Measurements from ENCODE around the gene PRR23E.

- TF ChIP-seq, protein P1, sequence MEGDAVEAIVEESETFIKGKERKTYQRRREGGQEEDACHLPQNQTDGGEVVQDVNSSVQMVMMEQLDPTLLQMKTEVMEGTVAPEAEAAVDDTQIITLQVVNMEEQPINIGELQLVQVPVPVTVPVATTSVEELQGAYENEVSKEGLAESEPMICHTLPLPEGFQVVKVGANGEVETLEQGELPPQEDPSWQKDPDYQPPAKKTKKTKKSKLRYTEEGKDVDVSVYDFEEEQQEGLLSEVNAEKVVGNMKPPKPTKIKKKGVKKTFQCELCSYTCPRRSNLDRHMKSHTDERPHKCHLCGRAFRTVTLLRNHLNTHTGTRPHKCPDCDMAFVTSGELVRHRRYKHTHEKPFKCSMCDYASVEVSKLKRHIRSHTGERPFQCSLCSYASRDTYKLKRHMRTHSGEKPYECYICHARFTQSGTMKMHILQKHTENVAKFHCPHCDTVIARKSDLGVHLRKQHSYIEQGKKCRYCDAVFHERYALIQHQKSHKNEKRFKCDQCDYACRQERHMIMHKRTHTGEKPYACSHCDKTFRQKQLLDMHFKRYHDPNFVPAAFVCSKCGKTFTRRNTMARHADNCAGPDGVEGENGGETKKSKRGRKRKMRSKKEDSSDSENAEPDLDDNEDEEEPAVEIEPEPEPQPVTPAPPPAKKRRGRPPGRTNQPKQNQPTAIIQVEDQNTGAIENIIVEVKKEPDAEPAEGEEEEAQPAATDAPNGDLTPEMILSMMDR (IDR thresholded peaks at IDR 0.05) = no peak
- TF ChIP-seq POLR2A (IDR thresholded peaks at IDR 0.05) = no peak
Measured at GRCh38 chr3:127161973-127162579, 30.9 kb upstream of the PRR23E start.
